A673 (cell line): ENCODE measurements around the gene NOL3. TPM values are rescaled to one million over a fixed set of nuclear protein-coding genes. Genes with fewer than 3 reads are reported as not detected.

ENCODE experiments used
- BruUV-seq: library from RNA; stranded (reverse); fragments of 400-500 nt; replicated peaks from 2 replicates; lab custom pipeline; 2021; lab: Mats Ljungman, UMichigan
- CTCF ChIA-PET: fragments of 300-600 bp; sonication (Branson Sonifier 250); formaldehyde crosslinking; loops from one replicate; lab custom pipeline; 2022; ENCODE audit warnings: antibody characterized with exemption; lab: Charles Lee
- POLR2A ChIA-PET: fragments of 300-600 bp; sonication (Branson Sonifier 250); formaldehyde crosslinking; loops from one replicate; lab custom pipeline; 2022; ENCODE audit warnings: antibody characterized with exemption; ENCODE audit not compliant: low non-redundant PET; lab: Charles Lee
- DNase-seq: peaks from one replicate; pipeline ENCODE4 v3.0.0-alpha.2; 2015; ENCODE audit warnings: low spot score
- H3K27ac ChIP-seq: fragments of 200-600 bp; sonication (generic); 2 replicates; pipeline ENCODE4 v1.5.1; 2016; ENCODE audit warnings: mixed run types, low read depth, mild to moderate bottlenecking, mixed read lengths, antibody characterized with exemption, low read length; ENCODE audit not compliant: poor library complexity, severe bottlenecking
- H3K27me3 ChIP-seq: fragments of 200-600 bp; sonication (generic); replicated peaks from 2 replicates; pipeline ENCODE4 v1.6.1; 2017; ENCODE audit warnings: mixed run types, low read depth, mild to moderate bottlenecking, mixed read lengths, antibody characterized with exemption, low read length; ENCODE audit not compliant: insufficient read depth, poor library complexity
- H3K36me3 ChIP-seq: fragments of 200-600 bp; sonication (generic); 2 replicates; pipeline ENCODE4 v1.6.1; 2016; ENCODE audit warnings: mixed run types, mild to moderate bottlenecking, mixed read lengths, antibody characterized with exemption, low read length; ENCODE audit not compliant: insufficient read depth, poor library complexity, severe bottlenecking
- H3K4me1 ChIP-seq: fragments of 200-600 bp; sonication (generic); 2 replicates; pipeline ENCODE4 v1.6.1; 2017; ENCODE audit warnings: mixed run types, mild to moderate bottlenecking, mixed read lengths, antibody characterized with exemption, low read length; ENCODE audit not compliant: insufficient read depth, poor library complexity, severe bottlenecking
- H3K4me3 ChIP-seq: fragments of 200-600 bp; sonication (generic); 2 replicates; pipeline ENCODE4 v1.5.1; 2016; ENCODE audit warnings: low read depth, mixed run types, mild to moderate bottlenecking, mixed read lengths, low read length; ENCODE audit not compliant: poor library complexity, severe bottlenecking
- H3K9me3 ChIP-seq: fragments of 200-600 bp; sonication (generic); 2 replicates; pipeline ENCODE4 v1.6.1; 2016; ENCODE audit warnings: mixed run types, low read depth, mild to moderate bottlenecking, mixed read lengths, antibody characterized with exemption, low read length; ENCODE audit not compliant: poor library complexity, severe bottlenecking
- EZH2 ChIP-seq: fragments of 200-600 bp; sonication (generic); IDR thresholded peaks from 2 replicates; pipeline ENCODE4 v1.6.1; 2017; ENCODE audit warnings: borderline replicate concordance, low read depth, mild to moderate bottlenecking, mixed read lengths, antibody characterized with exemption, low read length; ENCODE audit not compliant: poor library complexity, severe bottlenecking
- intact Hi-C: fragments of 100-400 bp; cut with micrococcal nuclease; formaldehyde crosslinking; loops from one replicate; pipeline ENCODE4 v1.10.0; 2022; ENCODE audit not compliant: unreplicated experiment
- total RNA-seq: library from RNA; stranded (reverse); gene quantifications from 2 replicates; pipeline ENCODE4 v1.2.3, GENCODE V29; 2021
- TF ChIP-seq, protein P1 (sequence below): fragments of 300-800, 200-600 bp; sonication (generic); conservative IDR thresholded peaks from 2 replicates; pipeline ENCODE4 v1.5.1; 2017; ENCODE audit warnings: low read depth, mild to moderate bottlenecking, antibody characterized with exemption, low read length, moderate library complexity, mixed read lengths

Gene NOL3
- total RNA-seq, 1 experiment from 2014 or later = 15.3 TPM

DNA sequence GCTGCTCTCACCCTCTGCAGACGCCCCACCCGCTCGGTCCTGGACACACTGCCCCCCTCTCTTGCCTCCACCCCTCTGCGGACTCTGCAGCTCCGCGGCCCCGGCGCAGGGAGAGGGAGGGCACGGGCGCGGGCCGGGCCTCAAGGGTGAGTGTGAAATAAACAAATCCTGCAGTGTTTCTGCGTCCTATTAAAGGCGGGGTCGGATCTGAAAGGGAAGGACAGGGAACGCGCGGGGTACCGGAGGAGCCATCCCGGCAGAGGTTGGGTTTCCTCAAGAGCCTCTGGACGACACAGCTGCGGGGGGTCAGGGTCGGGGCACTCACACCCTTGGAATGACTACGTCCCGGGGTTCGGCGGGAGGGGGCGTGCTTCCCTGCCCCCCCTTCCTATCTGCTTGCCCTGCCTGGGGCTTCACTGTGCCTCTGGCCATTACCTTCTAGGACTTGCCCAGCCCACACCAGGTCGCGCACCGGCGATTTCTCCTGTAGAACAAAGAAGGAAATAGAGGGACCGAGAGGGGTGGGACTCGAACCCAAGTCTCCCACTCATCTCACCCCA is 6.3 kb upstream of the NOL3 start:
- intact Hi-C loops = no loop called here
- Histone ChIP-seq H3K36me3 (no peaks in the 10 kb centered on the region), H3K4me3 (no peak overlapping the region), H3K27me3 (no peaks in the 10 kb centered on the region), H3K4me1 (no peaks in the 10 kb centered on the region), H3K27ac (no peak overlapping the region), H3K9me3 (no peaks in the 10 kb centered on the region)
- no TSS peak for BruUV-seq
- TF ChIP-seq, protein P1, sequence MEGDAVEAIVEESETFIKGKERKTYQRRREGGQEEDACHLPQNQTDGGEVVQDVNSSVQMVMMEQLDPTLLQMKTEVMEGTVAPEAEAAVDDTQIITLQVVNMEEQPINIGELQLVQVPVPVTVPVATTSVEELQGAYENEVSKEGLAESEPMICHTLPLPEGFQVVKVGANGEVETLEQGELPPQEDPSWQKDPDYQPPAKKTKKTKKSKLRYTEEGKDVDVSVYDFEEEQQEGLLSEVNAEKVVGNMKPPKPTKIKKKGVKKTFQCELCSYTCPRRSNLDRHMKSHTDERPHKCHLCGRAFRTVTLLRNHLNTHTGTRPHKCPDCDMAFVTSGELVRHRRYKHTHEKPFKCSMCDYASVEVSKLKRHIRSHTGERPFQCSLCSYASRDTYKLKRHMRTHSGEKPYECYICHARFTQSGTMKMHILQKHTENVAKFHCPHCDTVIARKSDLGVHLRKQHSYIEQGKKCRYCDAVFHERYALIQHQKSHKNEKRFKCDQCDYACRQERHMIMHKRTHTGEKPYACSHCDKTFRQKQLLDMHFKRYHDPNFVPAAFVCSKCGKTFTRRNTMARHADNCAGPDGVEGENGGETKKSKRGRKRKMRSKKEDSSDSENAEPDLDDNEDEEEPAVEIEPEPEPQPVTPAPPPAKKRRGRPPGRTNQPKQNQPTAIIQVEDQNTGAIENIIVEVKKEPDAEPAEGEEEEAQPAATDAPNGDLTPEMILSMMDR = no peak
- no peak for TF ChIP-seq EZH2
- POLR2A ChIA-PET = no interaction called here
- CTCF ChIA-PET = no interaction called here
- DNase-seq = no peak

DNA sequence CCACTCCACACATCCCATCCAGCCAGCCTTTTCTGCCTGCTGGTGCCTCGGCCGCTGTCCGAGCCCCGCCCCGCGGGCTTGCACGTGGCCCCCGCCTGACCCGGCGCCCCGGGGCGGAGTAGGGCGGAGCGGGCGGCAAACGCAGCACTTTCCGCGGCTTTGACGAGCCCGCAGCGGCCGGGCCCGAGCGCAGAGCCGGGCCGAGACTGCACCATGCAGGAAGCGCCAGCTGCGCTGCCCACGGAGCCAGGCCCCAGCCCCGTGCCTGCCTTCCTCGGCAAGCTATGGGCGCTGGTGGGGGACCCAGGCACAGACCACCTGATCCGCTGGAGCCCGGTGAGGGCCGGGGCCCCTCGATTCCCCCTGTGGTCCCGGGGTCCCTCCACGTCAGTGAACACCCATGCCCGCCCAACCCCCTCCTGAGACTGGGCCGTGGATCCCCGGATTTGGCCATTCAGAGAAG is 5.7 kb upstream of the NOL3 start, which contains the start of gene HSF4:
HSF4 (plus strand) TSS at position 147 of the 463 bp plus-strand sequence; CDS start at position 214, 67 bp downstream.
- no peak for TF ChIP-seq EZH2
- TF ChIP-seq, protein P1 = no peak
- H3K27me3 ChIP-seq = no peaks in the 10 kb centered on the region
- CTCF ChIA-PET = no interaction called here
- no TSS peak for BruUV-seq
- intact Hi-C loops = no loop called here
- H3K9me3 ChIP-seq = no peaks in the 10 kb centered on the region
- no peak for DNase-seq
- no peak within 1 kb of the TSS for H3K27ac ChIP-seq
- H3K36me3 ChIP-seq = no peaks in the 10 kb centered on the region
- POLR2A ChIA-PET = no interaction called here
- peaks cover 2% of the 10 kb centered on the region for H3K4me1 ChIP-seq
- no peak within 1 kb of the TSS for H3K4me3 ChIP-seq

DNA sequence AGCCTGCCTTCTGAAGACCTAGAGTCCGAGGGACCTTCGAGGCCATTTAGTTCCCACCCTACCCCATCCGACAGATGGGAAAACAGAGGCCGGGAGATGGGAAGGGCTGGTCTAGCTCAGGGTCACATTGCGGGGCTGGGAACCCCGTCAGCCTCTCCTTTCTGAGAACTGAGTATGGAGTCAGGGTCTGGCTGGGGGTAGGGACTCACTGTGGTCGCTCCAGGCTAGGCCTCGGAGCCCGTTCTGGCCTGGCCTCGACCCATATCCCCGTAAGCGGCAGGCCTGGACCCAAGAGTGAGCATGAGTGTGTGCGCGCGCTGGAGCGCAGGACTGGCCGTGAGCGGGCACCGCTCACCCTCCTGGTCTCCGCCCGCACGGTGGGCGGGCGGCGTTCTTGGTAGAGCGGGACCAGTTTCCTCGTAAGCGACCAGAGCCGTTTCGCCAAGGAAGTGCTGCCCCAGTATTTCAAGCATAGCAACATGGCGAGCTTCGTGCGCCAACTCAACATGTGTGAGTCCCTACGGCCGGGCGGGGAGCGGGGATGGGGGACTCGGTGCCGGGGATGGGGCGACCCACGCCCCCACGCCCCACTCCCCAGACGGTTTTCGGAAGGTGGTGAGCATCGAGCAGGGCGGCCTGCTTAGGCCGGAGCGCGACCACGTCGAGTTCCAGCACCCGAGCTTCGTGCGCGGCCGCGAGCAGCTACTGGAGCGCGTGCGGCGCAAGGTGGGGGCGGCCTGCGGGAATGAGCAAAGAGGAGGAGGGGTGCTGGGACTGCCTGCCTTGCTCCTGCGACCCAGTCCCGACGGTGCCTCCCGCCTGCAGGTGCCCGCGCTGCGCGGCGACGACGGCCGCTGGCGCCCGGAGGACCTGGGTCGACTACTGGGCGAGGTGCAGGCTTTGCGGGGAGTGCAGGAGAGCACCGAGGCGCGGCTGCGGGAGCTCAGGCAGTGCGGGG is 4.9 kb upstream of the NOL3 start:
- POLR2A ChIA-PET = no interaction called here
- H3K27ac ChIP-seq = no peak overlapping the region
- no peak overlapping the region for H3K4me3 ChIP-seq
- no peak for DNase-seq
- no peaks in the 10 kb centered on the region for H3K36me3 ChIP-seq
- H3K9me3 ChIP-seq = no peaks in the 10 kb centered on the region
- intact Hi-C loops = no loop called here
- BruUV-seq = no TSS peak
- CTCF ChIA-PET = no interaction called here
- H3K4me1 ChIP-seq = peaks cover 8% of the 10 kb centered on the region
- no peak for TF ChIP-seq EZH2
- TF ChIP-seq, protein P1 = no peak
- no peaks in the 10 kb centered on the region for H3K27me3 ChIP-seq
